ENCODE data around the gene PDCD1LG2. TPM values are rescaled to one million over a fixed set of nuclear protein-coding genes. Genes with fewer than 3 reads are reported as not detected.
A peak's percentile ranks its signal among the peaks of the same experiment; 100 is the strongest.
"Not testable (repeated sequence)": the region's sequence is repeated elsewhere in the genome, so short reads cannot be mapped to it uniquely, and the experiment has no call there.

Gene PDCD1LG2
- total RNA-seq, 1 experiment from 2014 or later = 1.1 TPM

- DNase-seq (ENCODE audit: low spot score) = no peak
Measured at GRCh38 chr9:5566054-5566618, 55.8 kb downstream of the PDCD1LG2 start.

- no peak for DNase-seq (ENCODE audit: low spot score)
Measured at GRCh38 chr9:5568868-5569267, 58.5 kb downstream of the PDCD1LG2 start.

- DNase-seq (ENCODE audit: low spot score) = no peak
Measured at GRCh38 chr9:5569409-5569808, 59.1 kb downstream of the PDCD1LG2 start.

GRCh38 chr9:5569891-5570290 is 59.6 kb downstream of the PDCD1LG2 start:
- no peak for DNase-seq (ENCODE audit: low spot score)

GRCh38 chr9:5571629-5572232 is 61.4 kb downstream of the PDCD1LG2 start:
- no peak for DNase-seq (ENCODE audit: low spot score)

GRCh38 chr9:5574097-5574496 is 63.8 kb downstream of the PDCD1LG2 start:
- DNase-seq (ENCODE audit: low spot score) = no peak

- no peak for DNase-seq (ENCODE audit: low spot score)
Measured at GRCh38 chr9:5575000-5575399, 64.7 kb downstream of the PDCD1LG2 start.

GRCh38 chr9:5577225-5577624 is 66.9 kb downstream of the PDCD1LG2 start:
- no peak for DNase-seq (ENCODE audit: low spot score)

- no peak for DNase-seq (ENCODE audit: low spot score)
Measured at GRCh38 chr9:5578018-5578697, 67.8 kb downstream of the PDCD1LG2 start.

- DNase-seq (ENCODE audit: low spot score) = peak; percentile 8
Measured at GRCh38 chr9:5578698-5579085, 68.4 kb downstream of the PDCD1LG2 start.

GRCh38 chr9:5579881-5580280 is 69.5 kb downstream of the PDCD1LG2 start:
- DNase-seq (ENCODE audit: low spot score) = no peak

GRCh38 chr9:5580650-5581049 is 70.3 kb downstream of the PDCD1LG2 start:
- no peak for DNase-seq (ENCODE audit: low spot score)

- not testable (repeated sequence) for DNase-seq (ENCODE audit: low spot score)
Measured at GRCh38 chr9:5581706-5582105, 71.4 kb downstream of the PDCD1LG2 start.

GRCh38 chr9:5582835-5583195 is 72.5 kb downstream of the PDCD1LG2 start:
- peak; percentile 27 for DNase-seq (ENCODE audit: low spot score)

- DNase-seq (ENCODE audit: low spot score) = no peak
Measured at GRCh38 chr9:5586391-5586802, 76.1 kb downstream of the PDCD1LG2 start.

- DNase-seq (ENCODE audit: low spot score) = peak; percentile 35
Measured at GRCh38 chr9:5587024-5587423, 76.7 kb downstream of the PDCD1LG2 start.

GRCh38 chr9:5592231-5592630 is 81.9 kb downstream of the PDCD1LG2 start:
- DNase-seq (ENCODE audit: low spot score) = no peak

GRCh38 chr9:5592904-5593303 is 82.6 kb downstream of the PDCD1LG2 start:
- DNase-seq (ENCODE audit: low spot score) = no peak

- no peak for DNase-seq (ENCODE audit: low spot score)
Measured at GRCh38 chr9:5593904-5594303, 83.6 kb downstream of the PDCD1LG2 start.

- no peak for DNase-seq (ENCODE audit: low spot score)
Measured at GRCh38 chr9:5596173-5596572, 85.8 kb downstream of the PDCD1LG2 start.

GRCh38 chr9:5608298-5609225 is 98.2 kb downstream of the PDCD1LG2 start:
- DNase-seq (ENCODE audit: low spot score) = peak; percentile 40

- no peak for DNase-seq (ENCODE audit: low spot score)
Measured at GRCh38 chr9:5609226-5609596, 98.9 kb downstream of the PDCD1LG2 start.
